ENCODE measurements around the gene MEF2D.

DNA sequence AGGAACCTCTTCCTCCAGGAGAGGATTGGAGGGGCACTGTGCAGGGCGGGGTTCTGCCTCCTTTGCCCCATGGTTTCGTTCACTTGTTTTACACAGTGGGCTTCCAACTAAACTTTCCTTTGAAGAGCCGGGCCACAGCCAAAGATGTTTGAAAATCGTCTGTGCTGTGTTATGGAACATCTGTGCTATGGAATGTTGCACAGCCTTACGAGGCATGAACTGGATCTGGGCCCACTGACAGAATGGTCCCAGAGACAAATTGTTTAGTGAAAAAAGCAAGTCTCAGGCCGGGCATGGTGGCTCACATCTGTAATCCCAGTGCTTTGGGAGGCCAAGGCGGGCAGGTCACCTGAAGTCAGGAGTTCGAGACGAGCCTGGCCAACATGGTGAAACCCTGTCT, 12.6 kb upstream of the MEF2D start:
- TF ChIP-seq, protein P1, sequence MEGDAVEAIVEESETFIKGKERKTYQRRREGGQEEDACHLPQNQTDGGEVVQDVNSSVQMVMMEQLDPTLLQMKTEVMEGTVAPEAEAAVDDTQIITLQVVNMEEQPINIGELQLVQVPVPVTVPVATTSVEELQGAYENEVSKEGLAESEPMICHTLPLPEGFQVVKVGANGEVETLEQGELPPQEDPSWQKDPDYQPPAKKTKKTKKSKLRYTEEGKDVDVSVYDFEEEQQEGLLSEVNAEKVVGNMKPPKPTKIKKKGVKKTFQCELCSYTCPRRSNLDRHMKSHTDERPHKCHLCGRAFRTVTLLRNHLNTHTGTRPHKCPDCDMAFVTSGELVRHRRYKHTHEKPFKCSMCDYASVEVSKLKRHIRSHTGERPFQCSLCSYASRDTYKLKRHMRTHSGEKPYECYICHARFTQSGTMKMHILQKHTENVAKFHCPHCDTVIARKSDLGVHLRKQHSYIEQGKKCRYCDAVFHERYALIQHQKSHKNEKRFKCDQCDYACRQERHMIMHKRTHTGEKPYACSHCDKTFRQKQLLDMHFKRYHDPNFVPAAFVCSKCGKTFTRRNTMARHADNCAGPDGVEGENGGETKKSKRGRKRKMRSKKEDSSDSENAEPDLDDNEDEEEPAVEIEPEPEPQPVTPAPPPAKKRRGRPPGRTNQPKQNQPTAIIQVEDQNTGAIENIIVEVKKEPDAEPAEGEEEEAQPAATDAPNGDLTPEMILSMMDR (optimal IDR thresholded peaks at IDR 0.05 in 1 of 3, IDR thresholded peaks at IDR 0.05 in 1 of 3, conservative IDR thresholded peaks at IDR 0.05 in 1 of 3; ENCODE audit: extremely low read depth in 1 of 3, insufficient read depth in 2 of 3, low read length in 3 of 3), result no peak
- no peak for TF ChIP-seq EZH2 (IDR thresholded peaks at IDR 0.05; ENCODE audit: low read length)

Data from keratinocyte (primary cell).